Measurements from ENCODE around the gene DDAH2.

GRCh38 chr6:31736021-31736767 is 7.1 kb upstream of the DDAH2 start, which contains the start of gene CLIC1:
- TF ChIP-seq, protein P1, sequence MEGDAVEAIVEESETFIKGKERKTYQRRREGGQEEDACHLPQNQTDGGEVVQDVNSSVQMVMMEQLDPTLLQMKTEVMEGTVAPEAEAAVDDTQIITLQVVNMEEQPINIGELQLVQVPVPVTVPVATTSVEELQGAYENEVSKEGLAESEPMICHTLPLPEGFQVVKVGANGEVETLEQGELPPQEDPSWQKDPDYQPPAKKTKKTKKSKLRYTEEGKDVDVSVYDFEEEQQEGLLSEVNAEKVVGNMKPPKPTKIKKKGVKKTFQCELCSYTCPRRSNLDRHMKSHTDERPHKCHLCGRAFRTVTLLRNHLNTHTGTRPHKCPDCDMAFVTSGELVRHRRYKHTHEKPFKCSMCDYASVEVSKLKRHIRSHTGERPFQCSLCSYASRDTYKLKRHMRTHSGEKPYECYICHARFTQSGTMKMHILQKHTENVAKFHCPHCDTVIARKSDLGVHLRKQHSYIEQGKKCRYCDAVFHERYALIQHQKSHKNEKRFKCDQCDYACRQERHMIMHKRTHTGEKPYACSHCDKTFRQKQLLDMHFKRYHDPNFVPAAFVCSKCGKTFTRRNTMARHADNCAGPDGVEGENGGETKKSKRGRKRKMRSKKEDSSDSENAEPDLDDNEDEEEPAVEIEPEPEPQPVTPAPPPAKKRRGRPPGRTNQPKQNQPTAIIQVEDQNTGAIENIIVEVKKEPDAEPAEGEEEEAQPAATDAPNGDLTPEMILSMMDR (IDR thresholded peaks at IDR 0.05; ENCODE audit: borderline replicate concordance, extremely low read depth, low read length, poor library complexity, severe bottlenecking), result no peak
- no peak for TF ChIP-seq EZH2 (IDR thresholded peaks at IDR 0.05; ENCODE audit: borderline replicate concordance, low read depth, low read length, severe bottlenecking)

All from DND-41 (cell line).